Activated naive CD8-positive, alpha-beta T cell treated with anti-CD3 and anti-CD28 coated beads, Interleukin-2, amount 10 ng/mL, durations not matched to agents 7 days and 5 days (primary cell): ENCODE results near the gene KAZN. TPM values are rescaled to one million over a fixed set of nuclear protein-coding genes. Genes with fewer than 3 reads are reported as not detected.
"Not testable (repeated sequence)": the region's sequence is repeated elsewhere in the genome, so short reads cannot be mapped to it uniquely, and the experiment has no call there.

ENCODE experiments used
- ATAC-seq: fragments of 150-1000 bp; cut with Tn5 transposase; one replicate; pipeline ENCODE4 v1.10.0; 2021; ENCODE audit warnings: low read depth, moderate library complexity
- POLR2A ChIA-PET: fragments of 350-600 bp; sonication (Branson Sonifier 250); formaldehyde crosslinking; loops from one replicate; lab custom pipeline; 2021; ENCODE audit warnings: antibody characterized with exemption; lab: Charles Lee
- DNase-seq: peaks from one replicate; pipeline ENCODE4 v3.0.0; 2021
- H3K27ac Mint-ChIP-seq: one replicate; pipeline ENCODE4 v1.8.0; 2022; ENCODE audit warnings: mild to moderate bottlenecking, mixed read lengths
- H3K27me3 Mint-ChIP-seq: one replicate; pipeline ENCODE4 v1.8.0; 2022; ENCODE audit warnings: mild to moderate bottlenecking, moderate library complexity, mixed read lengths
- H3K36me3 Mint-ChIP-seq: one replicate; pipeline ENCODE4 v1.8.0; 2021; ENCODE audit warnings: mild to moderate bottlenecking, mixed read lengths
- H3K4me1 Mint-ChIP-seq: one replicate; pipeline ENCODE4 v1.8.0; 2021; ENCODE audit warnings: mixed read lengths
- H3K4me3 Mint-ChIP-seq: one replicate; pipeline ENCODE4 v1.8.0; 2022; ENCODE audit warnings: mild to moderate bottlenecking, moderate library complexity, mixed read lengths
- H3K9me3 Mint-ChIP-seq: one replicate; pipeline ENCODE4 v1.8.0; 2021; ENCODE audit warnings: mixed read lengths
- total RNA-seq, 2 experiments: library from RNA; stranded (reverse); gene quantifications; one replicate each; pipeline ENCODE4 v1.2.3, GENCODE V29; 2021

KAZN gene
- total RNA-seq, 2 experiments from 2014 or later, result 0.91 to 1.4 TPM

DNA sequence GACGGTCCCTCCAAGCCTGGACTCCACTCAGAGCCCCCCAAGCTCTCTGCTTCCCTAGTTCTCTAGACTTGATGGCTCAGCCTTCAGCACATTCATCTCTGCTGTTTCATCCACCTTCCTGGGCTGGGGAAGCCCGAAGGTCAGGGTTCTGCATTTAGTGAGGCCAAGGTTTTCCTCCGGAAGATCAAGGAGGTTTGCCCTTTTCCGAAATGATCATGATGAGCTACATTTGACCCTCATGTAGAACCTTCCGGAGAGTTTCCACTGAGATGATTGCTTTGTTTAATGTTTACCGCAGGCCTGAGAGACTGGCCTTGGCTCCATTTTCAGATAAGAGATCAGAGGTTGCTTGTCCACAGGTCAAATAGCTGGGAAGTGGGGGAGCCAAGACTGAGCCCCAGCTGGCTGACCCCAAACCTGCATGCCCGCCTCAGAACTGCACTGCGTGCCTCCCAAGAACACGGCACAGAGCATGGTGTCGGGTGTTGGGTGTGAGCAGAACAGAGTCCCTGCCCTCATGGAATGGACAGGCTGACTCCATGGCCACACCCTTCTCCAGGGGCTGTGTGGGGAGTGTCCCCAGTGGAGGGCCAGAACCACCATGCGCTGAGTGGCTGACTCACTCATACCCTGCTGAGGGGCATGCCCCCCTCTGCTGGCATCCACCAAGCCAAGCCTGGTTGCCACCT is 354.3 kb downstream of the KAZN start:
- H3K27me3 Mint-ChIP-seq, result peaks cover 3% of the 10 kb centered on the region
- H3K9me3 Mint-ChIP-seq, result no peaks in the 10 kb centered on the region
- no peak overlapping the region for H3K27ac Mint-ChIP-seq
- POLR2A ChIA-PET, result no interaction called here
- ATAC-seq (no peak), DNase-seq (no peak)
- H3K4me1 Mint-ChIP-seq, result no peaks in the 10 kb centered on the region
- H3K36me3 Mint-ChIP-seq, result no peaks in the 10 kb centered on the region
- H3K4me3 Mint-ChIP-seq, result no peak overlapping the region

DNA sequence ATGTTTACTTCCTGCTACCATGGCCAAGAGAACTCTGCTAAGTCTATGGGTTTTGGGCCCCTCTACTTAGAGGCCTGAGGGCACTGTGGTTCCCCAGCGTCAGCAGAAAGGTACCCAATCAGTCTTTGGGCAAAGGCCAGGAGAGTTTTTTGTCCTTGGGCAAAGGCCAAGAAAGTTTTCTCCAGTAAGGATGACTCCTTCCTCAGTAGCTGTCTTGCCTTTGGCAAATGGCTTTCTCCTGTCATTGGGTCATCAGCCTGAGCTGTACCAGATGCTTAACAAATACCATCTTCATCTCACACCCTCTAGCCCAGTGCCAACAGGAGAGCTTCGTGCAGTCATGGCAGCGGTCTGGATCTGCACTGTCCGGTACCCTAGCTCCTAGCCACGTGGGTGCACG is 355.7 kb downstream of the KAZN start:
- no peak overlapping the region for H3K27ac Mint-ChIP-seq
- DNase-seq, result no peak
- POLR2A ChIA-PET, result no interaction called here
- no peaks in the 10 kb centered on the region for H3K9me3 Mint-ChIP-seq
- H3K4me3 Mint-ChIP-seq, result no peak overlapping the region
- no peaks in the 10 kb centered on the region for H3K36me3 Mint-ChIP-seq
- ATAC-seq, result no peak
- no peaks in the 10 kb centered on the region for H3K4me1 Mint-ChIP-seq
- no peaks in the 10 kb centered on the region for H3K27me3 Mint-ChIP-seq

GRCh38 chr1:14954930-14955329 is 356.4 kb downstream of the KAZN start:
- Mint-ChIP-seq H3K27me3 (no peaks in the 10 kb centered on the region), H3K36me3 (no peaks in the 10 kb centered on the region), H3K4me3 (no peak overlapping the region), H3K27ac (no peak overlapping the region), H3K4me1 (no peaks in the 10 kb centered on the region), H3K9me3 (no peaks in the 10 kb centered on the region)
- ATAC-seq (no peak), DNase-seq (no peak)
- POLR2A ChIA-PET, result no interaction called here

DNA sequence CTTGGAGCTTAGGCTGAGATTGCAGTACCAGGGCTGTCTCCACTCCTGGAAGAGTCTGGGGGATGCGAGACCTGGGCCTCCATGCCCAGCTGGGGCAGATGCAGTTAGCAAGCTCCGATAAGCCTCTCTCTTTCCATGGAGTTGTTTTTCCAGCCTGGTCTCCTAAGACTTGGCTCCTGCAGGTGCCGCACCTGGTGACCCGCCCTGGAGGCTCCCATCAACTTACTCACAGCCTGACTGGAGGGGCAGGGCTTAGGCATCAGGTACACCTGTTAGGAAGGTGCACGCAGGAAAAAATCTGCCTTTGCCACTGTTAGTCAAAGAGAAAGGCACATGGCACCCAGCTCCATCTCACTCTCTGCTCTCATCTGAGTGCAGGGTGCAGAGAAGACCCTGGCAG is 356.9 kb downstream of the KAZN start:
- ATAC-seq (no peak), DNase-seq (no peak)
- Mint-ChIP-seq H3K4me1 (no peaks in the 10 kb centered on the region), H3K36me3 (no peaks in the 10 kb centered on the region), H3K27ac (no peak overlapping the region), H3K9me3 (no peaks in the 10 kb centered on the region), H3K4me3 (no peak overlapping the region), H3K27me3 (no peaks in the 10 kb centered on the region)
- POLR2A ChIA-PET, result no interaction called here

DNA sequence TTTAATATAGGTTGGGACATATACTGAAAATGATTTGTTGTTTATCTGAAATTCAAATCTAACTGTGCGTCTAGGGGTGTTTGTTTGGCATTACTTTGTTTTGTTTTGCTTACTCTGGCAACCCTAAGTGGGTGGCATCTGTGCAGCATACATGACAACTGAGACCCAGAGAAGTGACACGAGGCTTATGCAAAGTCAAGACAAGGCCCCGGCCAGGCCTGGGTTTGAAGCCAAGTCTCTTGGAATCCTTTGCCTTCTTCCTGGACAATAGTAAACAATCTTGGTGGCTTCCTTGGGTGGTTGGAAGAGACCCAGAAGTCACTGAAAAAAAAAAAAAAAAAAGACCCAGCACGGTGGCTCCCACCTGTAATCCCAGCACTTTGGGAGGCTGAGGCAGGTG is 357.5 kb downstream of the KAZN start:
- H3K36me3 Mint-ChIP-seq, result no peaks in the 10 kb centered on the region
- no peak overlapping the region for H3K27ac Mint-ChIP-seq
- no peak for DNase-seq
- no peak for ATAC-seq
- POLR2A ChIA-PET, result no interaction called here
- no peaks in the 10 kb centered on the region for H3K27me3 Mint-ChIP-seq
- no peaks in the 10 kb centered on the region for H3K4me1 Mint-ChIP-seq
- H3K4me3 Mint-ChIP-seq, result no peak overlapping the region
- H3K9me3 Mint-ChIP-seq, result no peaks in the 10 kb centered on the region

DNA sequence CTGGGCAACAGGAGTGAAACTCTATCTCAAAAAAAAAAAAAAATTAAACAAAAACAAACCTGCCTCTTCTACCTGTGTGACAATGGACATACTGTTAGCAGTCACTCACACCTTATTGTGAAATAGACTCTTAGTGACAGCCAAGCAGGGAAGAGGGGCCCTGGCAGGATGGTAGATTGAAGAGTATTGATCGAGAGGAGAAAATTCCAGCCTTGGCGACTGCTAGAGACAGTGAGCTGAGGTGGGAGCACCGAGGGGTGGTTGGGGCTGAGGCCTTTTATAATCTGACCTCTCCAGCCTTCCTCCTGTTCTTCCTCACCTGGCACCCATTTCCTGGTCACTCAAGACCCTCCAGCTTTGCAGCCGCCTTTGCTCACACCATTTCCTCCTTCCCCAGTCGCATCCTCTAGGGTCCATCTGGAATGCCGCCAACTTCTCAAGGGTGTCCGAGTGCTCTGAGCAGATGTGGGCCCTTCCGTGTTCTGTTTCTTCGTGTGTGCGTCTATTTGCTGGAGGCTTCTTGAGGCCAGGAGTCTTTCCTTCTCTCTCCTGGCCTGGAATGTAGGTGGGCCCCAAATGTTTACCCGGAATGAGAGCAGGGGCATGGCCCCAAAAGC is 358.2 kb downstream of the KAZN start:
- Mint-ChIP-seq H3K36me3 (no peaks in the 10 kb centered on the region), H3K4me1 (no peaks in the 10 kb centered on the region), H3K27ac (no peak overlapping the region), H3K4me3 (no peak overlapping the region), H3K27me3 (no peaks in the 10 kb centered on the region), H3K9me3 (no peaks in the 10 kb centered on the region)
- no peak for DNase-seq
- ATAC-seq, result no peak
- POLR2A ChIA-PET, result no interaction called here

DNA sequence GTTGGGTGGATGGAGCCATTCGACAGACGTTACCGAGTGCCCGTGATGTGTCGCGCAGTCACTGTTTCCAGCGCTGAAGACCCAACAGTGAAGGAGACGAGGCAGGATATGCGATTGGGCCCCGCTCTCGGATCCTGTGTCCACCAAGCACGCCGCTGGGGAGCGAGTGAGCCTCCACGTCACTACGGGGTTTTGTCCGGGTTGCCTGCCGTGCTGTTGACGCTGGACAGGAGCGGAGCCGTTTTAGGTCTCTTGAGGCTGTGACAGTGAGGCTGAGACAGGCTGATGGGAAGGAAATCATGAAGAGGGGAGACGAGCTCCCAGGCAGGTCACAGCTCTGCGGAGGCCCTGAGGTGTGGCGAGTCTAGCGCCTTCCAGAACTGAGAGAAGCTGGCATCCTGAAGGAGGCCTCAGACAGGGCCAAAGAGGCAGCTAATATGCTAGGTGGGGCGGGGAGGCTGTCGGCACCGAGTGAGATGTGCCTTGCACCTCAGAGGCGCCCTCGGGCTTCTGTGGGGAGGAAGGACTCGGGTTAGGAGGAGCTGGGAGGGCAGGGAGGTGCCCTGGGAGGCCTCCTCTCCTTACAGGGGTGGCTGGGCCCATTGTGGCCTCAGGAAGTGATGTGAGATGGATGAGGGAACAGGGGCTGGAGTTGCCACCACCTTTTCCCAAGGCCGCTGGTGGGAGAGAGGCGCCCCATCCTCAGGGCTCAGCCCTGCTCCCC is 359.1 kb downstream of the KAZN start:
- Mint-ChIP-seq H3K27me3 (no peaks in the 10 kb centered on the region), H3K36me3 (no peaks in the 10 kb centered on the region), H3K27ac (no peak overlapping the region), H3K4me1 (no peaks in the 10 kb centered on the region), H3K9me3 (no peaks in the 10 kb centered on the region), H3K4me3 (no peak overlapping the region)
- no peak for ATAC-seq
- POLR2A ChIA-PET, result no interaction called here
- no peak for DNase-seq

DNA sequence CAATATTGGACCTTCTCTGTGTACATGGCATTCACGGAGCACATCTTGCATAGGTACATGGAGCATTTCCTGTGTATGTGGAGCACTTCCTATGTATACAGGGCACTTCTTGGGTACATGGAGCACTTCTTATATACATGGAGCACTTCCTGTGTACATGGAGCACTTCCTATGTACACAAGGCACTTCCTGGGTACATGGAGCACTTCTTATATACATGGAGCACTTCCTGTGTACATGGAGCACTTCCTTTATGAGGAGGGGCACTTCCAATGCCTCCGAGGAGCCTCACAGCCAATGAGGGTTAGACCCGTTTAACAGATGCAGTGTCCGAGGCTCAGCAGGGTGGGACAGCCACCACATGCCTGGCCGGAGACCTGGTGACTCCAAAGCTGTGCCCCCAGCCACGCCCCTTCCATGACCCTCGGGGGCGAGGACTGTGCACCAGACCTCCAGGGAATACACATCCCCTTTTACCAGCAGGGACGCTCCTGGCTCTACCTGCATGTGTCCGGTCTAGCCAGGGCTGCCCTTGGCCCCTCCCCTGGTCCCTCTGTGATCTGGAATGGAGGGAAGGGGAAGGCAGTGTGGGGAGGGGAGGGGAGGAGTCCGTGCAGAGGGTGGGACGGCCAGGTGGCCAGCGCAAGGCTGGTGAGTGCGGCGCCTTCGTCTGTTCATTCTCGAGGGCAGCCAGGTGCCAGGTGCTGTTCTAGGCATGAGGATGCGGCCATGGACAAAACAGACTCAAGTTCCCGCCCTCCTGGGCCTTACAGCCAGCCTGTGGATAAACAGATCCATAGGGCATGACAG is 360.0 kb downstream of the KAZN start:
- Mint-ChIP-seq H3K27me3 (no peaks in the 10 kb centered on the region), H3K27ac (no peak overlapping the region), H3K36me3 (no peaks in the 10 kb centered on the region), H3K4me3 (no peak overlapping the region), H3K4me1 (no peaks in the 10 kb centered on the region), H3K9me3 (no peaks in the 10 kb centered on the region)
- DNase-seq, result no peak
- POLR2A ChIA-PET, result no interaction called here
- no peak for ATAC-seq

DNA sequence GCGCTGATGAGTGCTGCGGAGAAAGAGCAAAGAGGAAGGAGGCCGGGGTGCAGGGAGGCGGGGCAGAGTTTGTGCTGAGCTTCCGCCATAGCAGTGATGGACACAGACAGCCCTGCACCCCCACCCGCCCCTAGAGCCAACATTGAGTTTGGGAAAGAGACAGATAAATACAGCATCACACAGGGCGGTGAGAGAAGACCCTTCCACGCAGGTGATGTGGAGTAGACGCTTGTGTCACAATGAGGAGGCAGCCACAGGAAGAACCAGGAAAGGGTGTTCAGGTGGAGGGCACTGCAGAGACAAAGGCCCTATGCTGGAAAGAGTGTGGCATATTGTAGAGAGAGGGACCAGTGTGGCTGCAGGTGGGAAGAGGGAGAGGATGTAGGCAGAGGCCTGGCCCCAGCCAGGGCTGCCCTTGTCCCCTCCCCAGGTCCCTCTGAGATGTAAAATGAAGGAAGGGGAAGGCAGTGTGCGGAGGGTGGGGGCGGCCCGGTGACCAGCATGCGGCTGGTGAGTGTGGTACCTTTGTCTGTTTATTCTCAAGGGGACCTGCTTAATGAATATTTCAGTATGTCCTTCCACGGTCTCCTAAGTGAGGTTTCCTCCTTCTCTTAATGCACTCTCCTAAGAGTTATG is 360.7 kb downstream of the KAZN start:
- ATAC-seq, result no peak
- no peak for DNase-seq
- Mint-ChIP-seq H3K27ac (no peak overlapping the region), H3K4me1 (no peaks in the 10 kb centered on the region), H3K27me3 (no peaks in the 10 kb centered on the region), H3K36me3 (no peaks in the 10 kb centered on the region), H3K4me3 (no peak overlapping the region), H3K9me3 (no peaks in the 10 kb centered on the region)
- POLR2A ChIA-PET, result no interaction called here

DNA sequence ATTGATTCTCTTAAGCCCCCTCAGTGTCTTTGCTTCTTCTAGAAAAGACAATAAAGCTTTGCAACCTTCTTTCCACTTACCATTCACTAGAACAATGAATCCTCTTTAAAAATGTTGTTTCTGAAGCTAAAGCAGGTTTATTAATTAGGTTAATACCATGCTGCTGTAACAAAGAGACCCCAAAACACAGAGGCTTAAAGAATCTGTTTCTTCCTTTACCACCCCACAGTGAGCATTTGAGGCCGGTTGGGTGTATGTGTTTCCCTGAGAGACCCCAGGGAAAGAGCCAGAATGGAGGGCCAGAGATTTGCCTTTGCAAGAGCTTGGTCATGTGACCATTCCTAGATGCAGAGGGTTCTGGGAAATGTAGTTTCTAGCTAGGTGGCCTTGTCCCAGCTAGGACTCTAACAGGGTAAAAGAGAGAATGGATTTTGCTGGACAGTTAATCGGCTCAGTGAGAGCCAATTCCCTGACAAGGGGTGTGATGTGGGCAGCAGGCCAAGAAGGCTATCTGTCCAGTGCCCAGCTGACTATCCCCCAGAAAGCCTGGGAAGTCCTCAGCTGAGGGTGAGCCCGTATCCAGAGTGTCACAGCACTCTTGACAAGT is 363.3 kb downstream of the KAZN start:
- no peak for DNase-seq
- ATAC-seq, result no peak
- POLR2A ChIA-PET, result no interaction called here
- Mint-ChIP-seq H3K36me3 (no peaks in the 10 kb centered on the region), H3K4me3 (no peak overlapping the region), H3K27ac (no peak overlapping the region), H3K4me1 (no peaks in the 10 kb centered on the region), H3K27me3 (no peaks in the 10 kb centered on the region), H3K9me3 (no peaks in the 10 kb centered on the region)

DNA sequence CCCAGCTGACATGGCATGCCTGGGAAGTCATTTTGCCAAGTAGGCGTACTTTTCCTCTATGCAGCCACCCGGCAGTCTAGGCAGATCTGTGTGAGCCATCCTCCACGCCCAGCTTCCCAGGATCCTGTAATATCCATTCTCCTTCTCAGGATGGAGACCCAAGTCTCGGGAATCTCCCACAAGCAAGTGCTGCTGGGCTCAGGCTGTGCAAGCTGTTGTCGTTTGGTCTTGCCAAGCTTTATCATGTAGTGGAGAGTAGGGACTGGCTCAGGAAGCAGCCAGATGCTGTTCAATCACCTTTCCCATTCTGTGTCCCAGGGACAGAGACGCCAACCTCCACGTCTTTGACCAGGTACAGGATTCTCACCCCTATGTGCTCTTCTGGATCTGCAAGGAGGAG is 363.9 kb downstream of the KAZN start:
- POLR2A ChIA-PET, result no interaction called here
- no peak overlapping the region for H3K4me3 Mint-ChIP-seq
- no peak overlapping the region for H3K27ac Mint-ChIP-seq
- no peak for DNase-seq
- H3K27me3 Mint-ChIP-seq, result no peaks in the 10 kb centered on the region
- H3K36me3 Mint-ChIP-seq, result no peaks in the 10 kb centered on the region
- H3K4me1 Mint-ChIP-seq, result no peaks in the 10 kb centered on the region
- ATAC-seq, result no peak
- H3K9me3 Mint-ChIP-seq, result no peaks in the 10 kb centered on the region

DNA sequence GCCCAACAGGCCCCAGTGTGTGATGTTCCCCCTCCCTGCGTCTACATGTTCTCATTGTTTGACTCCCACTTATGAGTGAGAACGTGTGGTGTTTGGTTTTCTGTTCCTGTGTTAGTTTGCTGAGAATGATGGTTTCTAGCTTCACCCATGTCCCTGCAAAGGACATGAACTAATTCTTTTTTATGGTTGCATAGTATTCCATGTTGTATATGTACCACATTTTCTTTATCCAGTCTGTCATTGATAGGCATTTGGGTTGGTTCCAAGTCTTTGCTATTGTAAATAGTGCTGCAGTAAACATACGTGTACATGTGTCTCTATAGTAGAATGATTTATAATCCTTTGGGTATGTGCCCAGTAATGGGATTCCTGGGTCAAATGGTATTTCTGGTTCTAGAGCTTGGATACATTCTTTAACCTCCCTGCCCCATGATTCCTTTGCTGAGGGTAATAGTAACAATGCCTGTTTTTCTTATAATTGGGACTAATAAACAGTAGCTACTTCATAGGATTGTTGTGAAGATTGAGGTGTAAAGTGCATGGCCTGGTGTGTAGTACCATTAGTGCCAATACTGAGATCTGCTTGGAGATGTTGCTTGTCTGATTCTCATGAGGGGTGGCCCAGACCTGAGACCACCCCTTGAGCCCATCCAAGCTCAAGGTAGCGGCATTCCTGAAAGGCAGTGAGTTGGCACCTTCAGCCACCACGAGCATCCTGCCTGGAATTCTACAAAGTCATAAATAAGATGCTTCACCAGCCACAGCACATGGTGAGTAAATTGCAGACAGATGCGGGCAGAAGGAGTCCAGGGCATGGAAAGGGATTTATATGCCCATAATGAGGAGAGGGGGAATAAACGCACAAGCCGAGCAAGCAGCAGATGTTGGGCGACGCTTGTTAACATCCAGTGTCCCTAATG is 365.6 kb downstream of the KAZN start:
- not testable (repeated sequence) for DNase-seq, H3K27me3 Mint-ChIP-seq, H3K4me1 Mint-ChIP-seq

More for the DNA sequence above, 365.6 kb downstream of the KAZN start:
- H3K27ac Mint-ChIP-seq, H3K36me3 Mint-ChIP-seq, H3K4me3 Mint-ChIP-seq, ATAC-seq, POLR2A ChIA-PET, H3K9me3 Mint-ChIP-seq: not testable (repeated sequence)
